ENCODE results near the gene NPY4R.
"Not testable (repeated sequence)": the region's sequence is repeated elsewhere in the genome, so short reads cannot be mapped to it uniquely, and the experiment has no call there.

Gene NPY4R

GRCh38 chr10:46411123-46411522, 54.6 kb downstream of the NPY4R start:
- not testable (repeated sequence) for H3K4me3 ChIP-seq (ENCODE audit: low read depth, low read length)

All from GM12875 (cell line).